GM12878 (cell line): ENCODE data around the gene ABCC4. TPM values are rescaled to one million over a fixed set of nuclear protein-coding genes. Genes with fewer than 3 reads are reported as not detected.

Experiments
- ATAC-seq: fragments of 200-7000 bp; cut with Tn5 transposase; 3 replicates; pipeline ENCODE4 v1.9.1; 2020; ENCODE audit warnings: mild to moderate bottlenecking, moderate library complexity
- BruUV-seq: library from RNA; stranded (reverse); fragments of 400-500 nt; replicated peaks from 2 replicates; lab custom pipeline; 2021; lab: Mats Ljungman, UMichigan
- CTCF ChIA-PET: fragments of 300-600 bp; sonication (Branson Sonifier 250); formaldehyde crosslinking; extraction: SDS; loops from one replicate; lab custom pipeline; 2021; ENCODE audit warnings: inconsistent platforms; lab: Yijun Ruan, JAX
- POLR2A ChIA-PET: fragments of 350-600 bp; formaldehyde crosslinking; extraction: SDS; loops from one replicate; lab custom pipeline; 2021; ENCODE audit warnings: inconsistent platforms; lab: Charles Lee
- RAD21 ChIA-PET: fragments of 300-600 bp; sonication (Branson Sonifier 250); formaldehyde crosslinking; loops from one replicate; lab custom pipeline; 2023; ENCODE audit warnings: antibody characterized with exemption; ENCODE audit not compliant: unreplicated experiment; lab: Charles Lee
- SMC1A ChIA-PET: fragments of 300-600 bp; sonication (Branson Sonifier 250); formaldehyde crosslinking; loops from one replicate; lab custom pipeline; 2023; ENCODE audit not compliant: unreplicated experiment, uncharacterized antibody; lab: Charles Lee
- DNase-seq: peaks from one replicate; pipeline ENCODE4 v3.0.0-alpha.2; 2011; ENCODE audit warnings: low read depth, low spot score
- FAIRE-seq: peaks from 3 replicates; lab custom pipeline; 2011; peaks lifted over from hg19 to GRCh38; lab: Jason Lieb, UNC
- H2AFZ ChIP-seq: 2 replicates; pipeline ENCODE4 v1.6.0; 2011; ENCODE audit warnings: low read depth, low read length, control low read depth; ENCODE audit not compliant: control insufficient read depth
- H3K27ac ChIP-seq: 2 replicates; pipeline ENCODE4 v1.5.1; 2011; ENCODE audit warnings: control low read depth; ENCODE audit not compliant: control insufficient read depth, insufficient read depth
- H3K27me3 ChIP-seq, 2 experiments: replicated peaks in 1 of 2; 2 replicates each; pipeline versions ENCODE4 v1.6.0 to v1.6.1; 2011; ENCODE audit warnings: low read length in 1 of 2; ENCODE audit not compliant: control insufficient read depth in 2 of 2, insufficient read depth in 2 of 2
- H3K36me3 ChIP-seq, 2 experiments: 2 replicates each; pipeline ENCODE4 v1.5.1; 2011; ENCODE audit warnings: low read length in 1 of 2; ENCODE audit not compliant: control insufficient read depth in 2 of 2, insufficient read depth in 2 of 2
- H3K4me1 ChIP-seq: 2 replicates; pipeline ENCODE4 v1.6.1; 2011; ENCODE audit warnings: mild to moderate bottlenecking, low read length, moderate library complexity, mixed read lengths; ENCODE audit not compliant: control insufficient read depth, insufficient read depth
- H3K4me2 ChIP-seq: 2 replicates; pipeline ENCODE4 v1.6.0; 2011; ENCODE audit warnings: control low read depth; ENCODE audit not compliant: control insufficient read depth, insufficient read depth
- H3K4me3 ChIP-seq: fragments of 200-600 bp; sonication (generic); 2 replicates; pipeline ENCODE4 v1.5.1; 2016
- H3K79me2 ChIP-seq: 2 replicates; pipeline ENCODE4 v1.6.0; 2011; ENCODE audit warnings: low read length; ENCODE audit not compliant: control insufficient read depth, insufficient read depth
- H3K9ac ChIP-seq: 2 replicates; pipeline ENCODE4 v1.8.0; 2011; ENCODE audit warnings: low read length, control low read depth, mixed read lengths; ENCODE audit not compliant: control insufficient read depth, insufficient read depth
- H3K9me3 ChIP-seq: replicated peaks from 3 replicates; pipeline ENCODE4 v1.5.1; 2011; ENCODE audit warnings: mild to moderate bottlenecking, low read length; ENCODE audit not compliant: control insufficient read depth, insufficient read depth
- H4K20me1 ChIP-seq: 2 replicates; pipeline ENCODE4 v1.6.0; 2011; ENCODE audit not compliant: control insufficient read depth, insufficient read depth
- CEBPB ChIP-seq, 2 experiments: fragments of 150-350 bp in 1 of 2; IDR thresholded peaks; 2 replicates each; pipeline ENCODE4 v1.6.1; 2012 to 2014; ENCODE audit warnings: low read depth in 2 of 2, low read length in 2 of 2, borderline replicate concordance in 1 of 2, inconsistent platforms in 1 of 2
- MTA2 ChIP-seq: fragments of 450-650 bp; IDR thresholded peaks from 2 replicates; pipeline ENCODE4 v1.6.1; 2016; ENCODE audit warnings: low read depth, mild to moderate bottlenecking, moderate library complexity
- ZNF592 ChIP-seq: fragments of 450-650 bp; IDR thresholded peaks from 2 replicates; pipeline ENCODE4 v1.6.1; 2017; ENCODE audit warnings: mild to moderate bottlenecking, moderate library complexity
- WGBS: methylation state at CpG from one replicate; pipeline ENCODE4 v1.1.6; 2016; ENCODE audit warnings: low lambda C conversion rate; ENCODE audit not compliant: insufficient replicate concordance, insufficient coverage; ENCODE audit errors: missing lambda C conversion rate; 5-methylcytosine and 5-hydroxymethylcytosine counted together
- in situ Hi-C: fragments of 300-500 bp; cut with MboI; formaldehyde crosslinking; loops from 9 replicates; pipeline ENCODE4 v1.14.3; 2018; ENCODE audit warnings: mixed read lengths
- intact Hi-C: fragments of 100-400 bp; cut with micrococcal nuclease; formaldehyde crosslinking; loops from one replicate; pipeline ENCODE4 v1.14.2; 2022; ENCODE audit not compliant: unreplicated experiment
- polyA plus RNA-seq, 11 experiments: library from polyadenylated mRNA; depleted of rRNA in 4 of 11; unstranded in 6 of 11; stranded (reverse) in 5 of 11; fragments of >200 nt; fragmentation: Nextera tagmentation in 4 of 11; fragmentation: Illumina TruSeq in 1 of 11; extraction: Ambion mirVana in 4 of 11; extraction: Trizol in 1 of 11; gene quantifications; 1 replicate in 1 of 11; 2 replicates in 10 of 11; pipeline versions ENCODE4 v1.2.1 to v1.2.3, GENCODE V29; 2011 to 2016; ENCODE audit warnings: inconsistent platforms in 2 of 11, missing spikeins in 2 of 11, low read depth in 1 of 11
- total RNA-seq, 4 experiments: library from RNA; depleted of rRNA in 3 of 4; stranded (reverse); fragments of >200 nt in 3 of 4; fragmentation: Illumina TruSeq in 1 of 4; extraction: Trizol in 1 of 4; gene quantifications; 2 replicates each; pipeline versions ENCODE4 v1.2.1 to v1.2.3, GENCODE V29; 2013 to 2021

ABCC4 gene
- total and polyA plus RNA-seq, 10 of the 15 experiments (the other 5 are each of a cell fraction or from before 2014, with no cell fraction given), result 7.2 to 44.4 (median 24.1) TPM

GRCh38 chr13:95035311-95036109 lies 265.7 kb downstream of the ABCC4 start:
- intact Hi-C loops, result no loop called here
- in situ Hi-C loops, result no loop called here
- ChIA-PET SMC1A (no interaction called here), CTCF (no interaction called here), POLR2A (interaction anchor here (0.5 kb wide), 1 partner anchor 8 kb away, joined by 3 read pairs; no protein-coding TSS in a partner anchor), RAD21 (no interaction called here)
- Histone ChIP-seq H3K27me3 (no peaks in the 10 kb centered on the region), H3K27ac (no peak overlapping the region), H3K9ac (no peak overlapping the region), H2AFZ (no peak overlapping the region), H3K4me2 (no peak overlapping the region), H3K36me3 (peaks cover 2 to 8% of the 10 kb centered on the region in 2 experiments; a peak in 3 of 4 replicates), H4K20me1 (no peaks in the 10 kb centered on the region), H3K4me3 (no peak overlapping the region), H3K9me3 (no peaks in the 10 kb centered on the region), H3K79me2 (no peaks in the 10 kb centered on the region), H3K4me1 (no peaks in the 10 kb centered on the region)
- no TSS peak for BruUV-seq
- 96% methylated on average over 7 of the region's 7 CpGs for WGBS
- ATAC-seq (no peak), DNase-seq (no peak), FAIRE-seq (no peak)
- TF ChIP-seq MTA2 (peak; percentile 76; the same call in 1 of the 2 replicates), ZNF592 (0 out of 2 replicates have a peak, but pooled peaks have one; percentile 9), CEBPB (IDR thresholded peaks at IDR 0.05; ENCODE audit: borderline replicate concordance in 1 of 2, low read depth in 2 of 2, low read length in 2 of 2) (no peak)
